GM18867 (cell line): ENCODE data around the gene COL26A1.
"Not testable (repeated sequence)": the region's sequence is repeated elsewhere in the genome, so short reads cannot be mapped to it uniquely, and the experiment has no call there.

Source experiments
- ATAC-seq: cut with Tn5 transposase; IDR thresholded peaks from one replicate; pipeline ENCODE4 v1.9.1; 2021; ENCODE audit warnings: mild to moderate bottlenecking, moderate library complexity; ENCODE audit not compliant: unreplicated experiment

Gene COL26A1

DNA sequence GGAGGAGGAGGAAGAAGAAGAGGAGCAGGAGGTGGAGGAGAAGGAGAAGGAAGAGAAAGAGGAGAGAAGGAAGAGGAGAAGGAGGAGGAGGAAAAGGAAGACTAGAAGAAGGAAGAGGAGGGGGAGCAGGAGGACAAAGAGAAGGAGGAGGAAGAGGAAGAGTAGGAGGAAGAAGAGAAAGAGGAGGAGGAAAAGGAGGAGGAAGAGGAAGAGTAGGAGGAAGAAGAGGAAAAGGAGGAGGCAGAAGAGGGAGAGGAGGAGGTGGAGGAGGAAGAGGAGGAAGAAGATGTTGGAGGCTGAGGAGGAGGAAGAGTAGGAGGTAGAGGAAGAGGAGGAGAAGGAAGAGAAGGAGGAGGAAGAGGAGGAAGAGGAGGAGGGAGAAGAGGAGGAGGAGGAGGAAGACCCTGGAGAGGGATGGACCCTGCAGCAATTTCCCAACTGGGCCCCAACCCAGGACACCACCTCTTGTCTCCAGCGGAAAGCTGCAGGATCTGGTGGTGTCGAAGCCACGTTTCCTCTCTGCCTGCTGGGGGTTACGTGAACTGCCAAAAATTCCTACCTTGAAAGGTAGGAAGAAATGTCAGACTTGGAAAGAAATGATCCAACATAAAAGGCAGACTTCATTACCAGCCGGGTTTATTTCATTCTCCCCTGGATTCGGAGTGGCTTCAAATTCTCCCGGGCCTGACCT, 38.9 kb downstream of the COL26A1 start:
- no peak for ATAC-seq

DNA sequence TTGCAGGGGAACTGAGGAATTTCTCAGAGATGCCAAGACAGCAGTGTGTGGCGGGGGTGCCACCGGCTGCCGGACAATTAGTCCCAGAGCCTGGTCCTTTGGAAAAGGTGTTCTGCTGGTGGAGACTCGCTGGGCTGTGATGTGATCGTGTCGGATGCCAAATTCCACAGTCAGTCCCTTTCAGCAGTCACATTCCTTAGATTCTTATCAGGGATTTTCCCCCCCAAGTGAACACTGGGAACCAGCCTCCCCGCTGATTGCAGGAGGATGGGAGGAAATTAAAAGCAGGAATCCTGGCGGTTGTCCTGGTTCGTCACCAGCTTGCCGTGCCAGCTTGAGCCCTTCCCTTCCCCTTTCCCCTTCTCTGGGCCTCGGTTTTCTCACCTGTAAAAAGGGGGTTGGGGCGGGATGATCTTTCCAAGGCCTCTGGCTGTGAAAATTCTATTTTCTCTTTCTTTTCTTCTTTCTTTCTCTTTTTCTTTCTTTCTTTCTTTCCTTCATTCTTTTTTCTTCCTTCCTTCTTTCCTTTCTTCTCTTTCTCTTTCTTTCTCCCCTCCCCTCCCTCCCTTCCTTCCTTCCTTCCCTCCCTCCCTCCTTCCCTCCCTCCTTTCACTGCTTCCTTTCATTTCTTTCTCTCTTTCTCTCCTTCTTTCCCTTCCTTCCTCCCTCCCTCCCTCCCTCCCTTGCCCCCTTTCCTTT, 39.6 kb downstream of the COL26A1 start:
- no peak for ATAC-seq

DNA sequence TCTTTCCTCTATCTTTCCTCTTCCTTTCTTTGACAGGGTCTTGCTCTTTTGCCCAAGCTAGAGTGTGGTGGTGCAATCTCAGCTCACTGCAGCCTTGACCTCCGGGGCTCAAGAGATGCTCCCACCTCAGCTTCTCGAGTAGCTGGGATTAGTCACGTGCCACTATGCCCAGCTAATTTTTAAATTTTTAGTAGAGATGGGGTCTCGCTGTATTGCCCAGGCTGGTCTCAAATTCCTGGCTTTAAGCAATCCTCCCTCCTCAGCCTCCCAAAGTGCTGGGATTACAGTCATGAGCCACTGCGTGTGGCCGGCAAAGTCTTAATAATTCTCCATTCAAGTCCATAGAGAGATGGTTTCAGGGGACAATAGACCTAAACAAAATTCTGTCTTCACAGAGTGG, 40.2 kb downstream of the COL26A1 start:
- ATAC-seq: no peak

DNA sequence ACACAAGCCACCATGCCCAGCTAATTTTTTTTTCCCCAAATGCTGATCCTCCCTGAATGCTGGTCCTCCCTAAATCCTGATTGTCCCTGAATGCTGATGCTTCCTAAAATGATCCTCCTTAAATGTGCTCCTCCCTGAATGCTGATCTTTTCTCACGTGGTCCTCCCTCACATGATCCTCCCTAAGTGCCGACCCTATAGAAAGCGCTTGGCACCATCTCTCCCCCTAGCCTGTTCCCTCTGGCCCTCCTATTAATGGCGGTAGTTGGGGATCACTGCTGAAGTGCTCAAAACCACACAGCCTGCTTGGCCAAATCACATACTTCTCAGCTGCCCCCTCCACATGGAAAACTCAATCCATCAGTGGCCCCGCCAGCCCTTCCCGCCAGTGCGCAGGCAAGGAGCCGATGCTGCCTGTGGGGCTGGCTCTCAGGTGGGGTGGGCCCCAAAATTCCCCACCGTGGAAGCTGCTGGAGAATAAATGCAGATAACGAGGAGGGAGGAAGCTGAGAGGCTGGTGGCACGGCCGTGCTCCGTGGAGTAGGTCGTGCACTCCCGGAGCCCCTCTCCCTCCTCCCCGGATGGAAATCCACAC, 42.9 kb downstream of the COL26A1 start:
- no peak for ATAC-seq

DNA sequence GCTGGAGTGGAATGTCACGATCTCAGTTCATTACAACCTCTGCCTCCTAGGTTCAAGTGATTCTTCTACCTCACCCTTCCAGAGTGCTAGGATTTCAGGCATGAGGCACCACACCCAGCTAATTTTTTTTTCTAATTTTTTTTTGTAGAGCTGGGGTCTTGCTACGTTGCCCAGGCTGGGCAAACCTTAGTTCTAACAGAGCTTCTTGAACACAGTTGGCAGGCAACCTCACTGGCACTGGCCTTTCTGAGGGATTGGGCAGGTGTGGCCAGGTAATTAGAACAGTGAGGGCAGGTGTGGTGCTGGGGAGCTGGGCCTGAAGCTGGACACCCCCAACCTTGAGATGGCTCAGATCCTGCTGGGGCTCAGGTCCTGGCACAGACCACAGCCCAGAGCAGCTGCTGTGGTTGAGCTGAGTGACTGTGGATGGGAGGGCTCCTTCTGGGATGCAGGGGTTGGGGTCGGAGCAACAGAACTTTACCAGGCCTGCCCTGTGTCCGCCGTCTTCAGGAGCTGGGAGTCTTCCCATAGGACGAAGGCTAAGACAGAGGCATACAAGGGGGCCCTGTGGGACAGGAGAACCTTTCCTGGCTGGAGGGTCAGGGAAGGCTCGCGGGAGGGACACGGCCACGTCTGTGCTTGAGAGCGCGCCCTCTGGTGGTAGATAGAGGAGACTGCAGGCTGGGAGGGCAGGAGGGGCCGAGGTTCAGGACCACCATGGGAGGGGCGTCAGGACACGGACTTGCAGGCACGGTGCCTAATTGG, 48.2 kb downstream of the COL26A1 start:
- ATAC-seq: no peak

DNA sequence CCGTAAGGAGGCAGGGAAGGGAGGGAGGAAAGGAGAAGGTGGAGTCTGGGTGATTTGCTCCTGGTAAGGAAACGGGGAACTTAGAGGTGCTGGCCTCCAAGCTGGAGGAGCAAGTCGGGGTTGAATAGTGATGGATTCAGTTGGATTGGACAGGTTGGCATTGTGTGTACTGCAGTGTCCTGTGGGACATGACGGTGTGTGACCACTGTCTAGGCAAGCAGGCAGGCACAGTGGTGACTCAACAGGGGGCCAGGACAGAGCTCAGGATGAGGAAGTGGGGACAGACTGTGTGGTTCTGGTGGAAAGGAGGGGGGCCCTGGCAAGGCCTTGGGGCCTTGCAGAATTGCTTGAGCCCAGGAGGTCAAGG, 48.8 kb downstream of the COL26A1 start:
- no peak for ATAC-seq

DNA sequence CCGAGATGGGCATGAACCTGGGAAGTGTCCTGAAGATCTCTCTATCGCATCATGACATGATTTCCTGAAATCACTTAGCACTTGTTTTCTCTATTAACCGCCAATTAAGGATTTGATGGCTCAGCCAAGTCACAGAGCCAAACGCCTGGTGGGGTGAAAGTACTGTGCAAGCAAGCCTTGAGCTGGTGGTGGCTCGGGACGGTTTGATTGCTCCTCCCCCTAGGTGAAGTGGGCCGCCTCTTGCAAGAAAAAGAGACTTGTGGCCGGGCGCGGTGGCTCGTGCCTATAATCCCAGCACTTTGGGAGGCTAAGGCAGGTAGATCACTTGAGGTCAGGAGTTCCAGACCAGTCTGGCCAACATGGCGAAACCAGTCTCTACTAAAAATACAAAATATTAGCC, 50.3 kb downstream of the COL26A1 start:
- no peak for ATAC-seq

DNA sequence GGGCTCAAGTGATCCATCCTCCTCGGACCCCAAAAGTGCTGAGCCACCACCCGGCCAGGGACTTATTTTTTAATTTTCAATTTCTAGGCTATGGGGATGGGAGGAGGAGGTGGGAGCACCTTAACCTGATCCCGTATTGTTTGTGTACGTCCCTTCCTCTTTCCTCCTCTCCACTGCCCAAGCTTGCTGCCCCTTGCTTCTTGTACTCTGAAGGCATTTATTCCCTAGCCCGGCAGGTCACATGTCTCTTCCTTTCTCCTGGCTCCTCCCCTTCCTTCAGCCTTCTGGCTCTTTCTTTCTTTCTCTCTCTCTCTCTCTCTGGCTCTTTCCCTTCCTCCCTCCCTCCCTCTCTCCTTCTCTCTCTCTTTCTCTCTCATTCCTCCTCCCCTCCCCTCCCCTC, 56.0 kb downstream of the COL26A1 start:
- ATAC-seq: no peak

DNA sequence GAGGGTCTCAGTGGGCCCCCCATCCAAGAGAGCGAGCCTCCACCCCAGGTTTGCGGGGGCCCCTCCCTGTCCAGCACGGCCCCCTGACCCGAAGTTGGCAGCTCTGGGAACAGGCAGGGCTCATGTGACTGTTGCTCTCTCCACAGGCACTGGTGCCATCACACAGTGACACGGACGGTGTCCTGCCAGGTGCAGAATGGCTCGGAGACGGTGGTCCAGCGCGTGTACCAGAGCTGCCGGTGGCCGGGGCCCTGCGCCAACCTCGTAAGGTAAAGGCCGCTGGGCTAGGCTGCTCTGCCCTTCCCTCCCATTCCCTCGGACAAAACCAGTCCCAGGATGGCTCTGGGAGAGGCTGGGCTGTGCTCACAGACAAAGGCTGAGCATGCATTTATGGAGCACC, 57.2 kb downstream of the COL26A1 start:
- ATAC-seq: no peak

DNA sequence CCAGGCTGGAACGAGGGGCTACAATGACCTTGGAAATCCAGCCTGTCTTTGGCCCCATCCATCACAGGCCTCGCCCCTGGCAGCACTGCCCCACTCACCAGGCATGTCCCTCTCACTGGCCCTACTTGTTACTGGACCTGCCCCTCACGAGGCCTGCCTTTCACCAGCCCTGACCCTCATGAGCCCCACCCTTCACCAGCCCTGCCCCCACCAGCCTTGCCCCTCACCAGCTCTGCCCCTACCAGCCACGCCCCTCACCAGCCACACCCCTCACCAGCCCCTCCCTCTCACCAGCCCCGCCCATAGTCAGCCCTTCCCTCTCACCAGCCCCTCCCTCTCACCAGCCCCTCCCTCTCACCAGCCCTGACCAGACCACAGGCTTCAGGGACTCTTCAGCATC, 57.8 kb downstream of the COL26A1 start:
- ATAC-seq: no peak

DNA sequence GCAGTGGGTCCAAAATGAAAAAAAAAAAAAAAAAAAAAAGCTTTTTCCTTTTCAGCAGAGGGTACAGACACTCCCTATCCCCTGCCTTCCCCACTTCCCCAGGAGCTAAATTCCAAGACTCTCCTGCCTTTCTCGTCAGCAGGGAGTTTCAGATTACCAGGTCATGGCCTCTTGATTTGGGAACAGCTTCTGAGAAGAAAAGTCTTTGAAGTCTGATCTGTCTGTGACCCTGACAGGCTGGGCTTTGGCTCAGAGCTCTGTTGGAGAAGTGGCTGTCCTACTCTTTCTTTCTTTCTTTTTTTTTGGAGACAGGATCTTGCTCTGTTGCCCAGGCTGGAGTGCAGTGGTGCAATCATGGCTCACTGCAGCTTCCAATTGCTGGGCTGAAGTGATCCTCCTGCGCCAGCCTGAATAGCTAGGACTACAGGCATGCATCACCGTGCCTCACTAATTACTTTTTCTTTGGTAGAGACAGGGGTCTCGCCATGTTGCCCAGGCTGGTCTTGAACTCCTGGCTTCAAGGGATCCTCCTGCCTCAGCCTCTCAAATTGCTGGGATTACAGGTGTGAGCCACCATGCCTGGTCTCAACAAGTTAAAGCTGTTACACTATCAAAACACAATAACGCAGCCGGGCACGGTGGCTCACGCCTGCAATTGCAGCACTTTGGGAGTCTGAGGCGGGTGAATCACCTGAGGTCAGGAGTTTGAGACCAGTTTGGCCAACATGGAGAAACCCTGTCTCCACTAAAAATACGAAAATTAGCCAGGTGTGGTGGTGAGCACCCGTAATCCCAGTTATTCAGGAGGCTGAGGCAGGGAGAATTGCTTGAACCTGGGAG, 59.9 kb downstream of the COL26A1 start:
- no peak for ATAC-seq

DNA sequence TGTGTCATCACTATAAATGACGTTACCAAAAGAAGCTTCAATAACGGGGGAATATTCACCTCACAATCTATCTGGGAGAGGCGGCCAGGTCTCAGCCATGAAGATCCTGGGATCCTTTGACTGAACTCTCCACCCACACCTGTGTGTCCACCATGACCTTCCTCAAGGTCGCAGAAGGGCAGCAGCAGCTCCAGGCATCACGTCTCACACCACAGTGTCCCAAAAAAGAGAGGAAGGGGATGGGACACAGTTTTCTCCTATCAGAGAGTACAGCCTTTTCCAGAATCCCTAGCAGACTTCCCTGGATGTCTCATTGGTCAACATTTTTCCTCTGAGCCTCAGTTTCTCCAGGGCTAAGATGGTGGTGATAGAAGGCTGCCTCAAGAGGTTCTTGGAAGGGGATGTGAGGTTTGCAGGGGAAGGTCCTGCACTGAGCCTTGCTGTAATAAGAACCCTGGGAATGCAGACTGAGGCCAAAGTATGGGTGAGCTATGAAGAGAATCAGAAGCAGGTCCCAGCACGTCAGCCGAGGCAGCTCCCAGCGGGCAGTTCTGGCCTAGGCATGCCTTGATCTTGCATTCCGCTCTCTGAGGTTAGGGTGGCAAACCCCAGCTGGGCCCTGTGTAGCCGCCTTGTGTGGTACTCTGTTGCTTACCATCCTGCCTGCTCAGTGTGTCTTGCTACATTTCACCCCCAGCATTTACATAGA, 63.8 kb downstream of the COL26A1 start:
- no peak for ATAC-seq

DNA sequence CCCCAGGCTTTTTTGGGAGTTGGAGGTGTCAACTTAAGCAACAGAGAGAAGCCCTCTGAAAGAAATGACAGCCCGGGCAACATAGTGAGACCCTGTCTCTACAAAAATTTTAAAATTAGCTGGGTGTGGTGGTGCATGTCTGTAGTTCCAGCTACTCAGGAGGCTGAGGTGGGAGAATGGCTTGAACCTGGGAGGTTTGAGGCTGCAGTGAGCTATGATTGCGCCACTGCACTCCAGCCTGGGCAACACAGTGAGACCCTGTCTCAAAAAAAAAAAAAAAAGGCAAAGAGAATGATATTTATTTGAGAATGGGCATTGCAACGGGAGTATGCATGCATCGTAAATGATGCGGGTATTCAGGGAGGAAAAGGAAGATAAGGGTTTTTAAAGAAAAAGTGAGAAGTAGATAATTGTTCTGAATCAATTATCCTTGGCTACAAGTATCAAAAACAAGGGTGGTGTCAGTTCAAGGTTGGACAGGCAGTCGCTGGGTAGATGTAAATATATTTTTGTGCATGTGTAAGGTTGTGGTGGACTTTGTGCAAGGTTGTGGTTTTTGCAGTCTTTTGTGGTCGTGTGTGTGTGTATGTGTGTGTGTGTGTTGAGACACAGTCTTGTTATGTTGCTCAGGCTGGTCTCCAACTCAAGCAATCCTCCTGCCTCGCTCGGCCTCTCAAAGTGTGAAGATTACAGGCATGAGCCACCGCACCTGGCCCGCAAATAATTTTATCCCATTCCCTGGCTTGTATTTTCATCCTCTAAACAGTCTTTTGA, 65.6 kb downstream of the COL26A1 start:
- no peak for ATAC-seq

DNA sequence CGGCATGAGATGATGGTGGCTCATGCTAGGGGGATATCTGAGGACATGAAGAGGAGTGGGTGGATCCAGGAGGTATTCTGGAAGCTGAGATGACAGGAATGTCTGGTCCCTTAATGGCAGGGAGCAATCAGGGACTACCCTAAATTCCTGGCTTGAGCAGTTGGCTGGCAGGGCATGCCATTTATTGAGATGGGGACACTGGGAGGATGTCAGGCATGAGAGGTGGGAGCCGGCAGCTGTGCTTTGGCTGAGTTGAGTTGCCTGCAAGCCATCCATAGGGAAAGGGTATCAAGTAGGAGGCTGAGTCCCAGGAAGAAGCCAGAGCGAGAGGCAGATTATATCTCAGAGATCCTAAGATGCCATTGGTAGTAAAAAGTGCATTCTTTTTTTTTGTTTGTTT, 69.6 kb downstream of the COL26A1 start:
- no peak for ATAC-seq

DNA sequence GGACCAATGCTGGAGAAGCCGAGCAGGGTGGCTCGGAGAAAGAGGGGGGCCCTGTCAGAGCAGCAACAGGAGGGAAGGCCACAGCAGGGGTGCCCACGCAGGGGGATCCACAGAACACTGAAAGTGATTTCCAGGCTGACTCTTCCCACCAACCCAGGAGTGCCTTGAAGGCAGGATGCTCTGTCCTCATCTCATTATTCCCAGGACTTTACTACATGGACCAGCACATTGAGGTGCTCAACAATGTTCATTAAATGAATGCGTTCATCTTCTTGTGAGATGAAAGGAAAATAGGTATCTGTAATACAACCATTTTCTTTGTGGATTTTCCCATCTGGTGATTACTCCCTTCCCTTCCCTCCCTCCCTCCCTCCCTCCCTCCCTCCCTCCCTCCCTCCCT, 71.0 kb downstream of the COL26A1 start:
- ATAC-seq: no peak

DNA sequence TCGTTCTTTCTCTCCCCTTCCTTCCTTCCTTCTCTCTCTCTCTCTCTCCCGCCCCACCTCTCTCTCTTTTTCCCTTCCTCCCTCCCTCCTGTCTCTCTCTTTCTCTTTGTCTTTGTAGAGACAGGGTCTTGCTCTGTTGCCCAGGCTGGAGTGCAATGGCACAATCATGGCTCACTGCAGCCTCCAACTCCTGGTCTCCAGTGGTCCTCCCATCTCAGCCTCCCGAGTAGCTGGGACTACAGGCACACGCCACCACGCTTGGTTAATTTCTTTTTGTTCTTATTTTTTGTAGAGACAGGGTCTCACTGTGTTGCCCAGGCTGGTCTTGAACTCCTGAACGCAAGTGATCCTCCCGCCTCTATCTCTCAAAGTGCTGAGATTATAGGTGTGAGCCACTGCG, 71.5 kb downstream of the COL26A1 start:
- not testable (repeated sequence) for ATAC-seq

DNA sequence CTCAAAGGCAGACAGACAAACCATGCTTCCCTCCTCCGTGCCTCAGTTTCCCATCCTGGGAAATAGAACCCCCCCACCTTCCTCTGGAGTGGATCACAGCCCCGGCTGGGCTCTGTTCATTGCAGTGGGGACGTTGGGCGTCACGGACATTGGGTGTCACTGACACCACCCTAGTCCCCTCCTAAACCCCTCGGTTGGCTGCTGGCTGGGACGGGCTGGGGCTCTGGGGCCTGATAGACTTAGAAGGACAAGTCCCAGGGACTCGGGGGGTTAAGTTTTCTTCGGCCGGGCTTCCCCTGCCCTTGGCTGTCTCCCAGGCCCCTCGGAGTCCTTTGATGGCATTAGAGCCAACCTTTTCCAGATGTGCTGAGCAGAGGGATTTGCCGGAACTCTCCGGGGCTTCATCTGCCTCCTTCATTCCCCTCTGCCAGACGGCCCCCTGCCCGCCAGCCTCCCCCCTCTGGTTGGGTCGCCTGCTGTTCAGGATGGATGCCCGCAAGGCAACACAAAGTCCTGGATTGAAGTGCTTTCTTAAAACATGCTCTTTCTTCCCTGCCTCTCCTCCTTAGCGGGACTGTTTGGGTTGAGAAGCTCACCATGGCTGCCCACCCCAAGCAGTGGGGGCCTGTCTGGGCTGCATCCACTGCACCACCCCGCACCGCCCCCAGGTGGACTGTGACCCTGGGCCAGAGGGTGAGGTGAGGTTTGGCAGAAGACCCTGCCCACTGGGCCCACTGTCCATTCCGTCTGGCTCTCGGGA, 73.0 kb downstream of the COL26A1 start:
- ATAC-seq: no peak

DNA sequence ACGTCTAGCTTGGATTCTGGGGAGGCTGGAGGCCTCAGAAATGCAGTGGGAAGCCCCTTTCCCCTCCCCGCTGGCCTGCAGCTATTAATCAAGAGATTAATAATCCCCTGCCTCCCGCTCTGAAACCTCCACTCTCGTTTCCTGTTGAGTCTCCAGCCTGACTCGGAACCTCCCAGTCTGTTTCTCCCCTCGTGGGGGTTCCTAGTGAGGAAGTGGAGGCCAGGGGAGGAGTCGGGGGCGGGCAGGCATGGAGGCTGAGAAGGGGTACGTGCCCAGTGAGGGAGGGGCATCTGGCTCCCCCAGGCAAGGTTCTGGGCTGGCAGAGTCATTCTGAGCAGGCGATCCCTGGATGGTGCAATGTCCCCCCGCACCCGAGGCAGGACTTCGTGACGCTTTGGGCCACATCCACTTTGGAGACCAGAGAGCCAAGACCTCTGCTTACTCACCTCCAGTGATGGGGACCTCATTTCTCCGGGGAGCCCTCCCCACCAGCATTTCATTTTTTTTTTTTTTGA, 73.6 kb downstream of the COL26A1 start:
- no peak for ATAC-seq
